Activated CD4-positive, alpha-beta T cell treated with anti-CD3 and anti-CD28 coated beads for 36 hours (primary cell): Measurements from ENCODE around the gene PTGS1. TPM values are rescaled to one million over a fixed set of nuclear protein-coding genes. Genes with fewer than 3 reads are reported as not detected.
"Not testable (repeated sequence)": the region's sequence is repeated elsewhere in the genome, so short reads cannot be mapped to it uniquely, and the experiment has no call there.

Experiments used
- ATAC-seq: fragments of 200-7000 bp; cut with Tn5 transposase; one replicate; pipeline ENCODE4 v1.10.0; 2021; ENCODE audit warnings: mild to moderate bottlenecking, moderate library complexity
- CTCF ChIA-PET: fragments of 350-600 bp; sonication (Branson Sonifier 250); formaldehyde crosslinking; loops from one replicate; lab custom pipeline; 2021; ENCODE audit warnings: antibody characterized with exemption; lab: Charles Lee
- POLR2A ChIA-PET: fragments of 350-600 bp; sonication (Branson Sonifier 250); formaldehyde crosslinking; loops from one replicate; lab custom pipeline; 2021; ENCODE audit warnings: antibody characterized with exemption, inconsistent platforms; lab: Charles Lee
- DNase-seq: peaks from one replicate; pipeline ENCODE4 v3.0.0-alpha.2; 2020
- H3K27ac Mint-ChIP-seq: one replicate; pipeline ENCODE4 v1.8.0; 2021; ENCODE audit warnings: mixed read lengths
- H3K27me3 Mint-ChIP-seq: one replicate; pipeline ENCODE4 v1.8.0; 2021; ENCODE audit warnings: mixed read lengths
- H3K36me3 Mint-ChIP-seq: one replicate; pipeline ENCODE4 v1.8.0; 2021; ENCODE audit warnings: low read depth, mixed read lengths
- H3K4me1 Mint-ChIP-seq: one replicate; pipeline ENCODE4 v1.8.0; 2021; ENCODE audit warnings: mixed read lengths
- H3K4me3 Mint-ChIP-seq: one replicate; pipeline ENCODE4 v1.8.0; 2021; ENCODE audit warnings: mild to moderate bottlenecking, moderate library complexity, mixed read lengths
- H3K9me3 Mint-ChIP-seq: one replicate; pipeline ENCODE4 v1.8.0; 2021; ENCODE audit warnings: low read depth, mixed read lengths
- intact Hi-C, 2 experiments: fragments of 100-400 bp; cut with DNase I in 1 of 2; cut with micrococcal nuclease in 1 of 2; formaldehyde crosslinking; loops; one replicate each; pipeline versions ENCODE4 v1.14.2 to v1.15.1; 2022 to 2024; cut with DNase I, micrococcal nuclease
- total RNA-seq, 2 experiments: library from RNA; stranded (reverse); gene quantifications; one replicate each; pipeline ENCODE4 v1.2.3, GENCODE V29; 2021

PTGS1 gene
- total RNA-seq, 2 experiments from 2014 or later = 0.09 TPM; not detected in 1

- Mint-ChIP-seq H3K36me3 (no peaks in the 10 kb centered on the region), H3K27me3 (peaks cover 35% of the 10 kb centered on the region), H3K4me3 (peak overlapping the region; percentile 43), H3K4me1 (peaks cover 7% of the 10 kb centered on the region), H3K27ac (no peak overlapping the region), H3K9me3 (peaks cover under 1% of the 10 kb centered on the region)
- POLR2A ChIA-PET = no interaction called here
- CTCF ChIA-PET = interaction anchor here (0.5 to 13.0 kb wide), 6 partner anchors 221 to 1555 kb away, joined by 3 to 168 read pairs (median 4); no protein-coding TSS in a partner anchor
- DNase-seq = peak; percentile 28
- ATAC-seq = peak; percentile 28
- intact Hi-C loops = no loop called here
These were observed 23.2 kb upstream of the PTGS1 start for GRCh38 chr9:122347348-122348287.

DNA sequence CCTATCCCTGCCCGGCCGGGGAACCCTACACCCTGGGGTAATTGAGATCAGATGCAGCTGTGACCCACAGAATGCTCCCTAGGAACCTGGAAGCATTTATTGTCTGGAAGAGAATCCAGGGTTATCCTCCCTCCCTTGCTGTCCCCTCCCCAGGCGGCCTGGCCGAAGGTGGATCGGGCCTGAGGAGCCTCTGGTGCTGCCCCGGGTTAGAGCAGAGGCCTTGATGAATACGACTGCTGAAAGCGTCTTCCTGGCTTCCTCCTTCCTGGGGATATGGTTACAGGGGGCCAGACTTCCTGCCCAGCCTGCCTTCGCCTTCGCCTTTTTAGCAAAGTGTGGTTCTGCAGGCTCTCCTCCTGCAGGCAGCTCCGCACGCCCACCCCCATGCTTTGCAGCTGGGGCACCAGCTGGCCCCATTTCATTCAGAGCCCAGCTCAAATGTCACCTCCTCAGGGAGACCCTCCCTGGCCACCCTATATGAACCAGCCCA lies 22.5 kb upstream of the PTGS1 start:
- POLR2A ChIA-PET = no interaction called here

DNA sequence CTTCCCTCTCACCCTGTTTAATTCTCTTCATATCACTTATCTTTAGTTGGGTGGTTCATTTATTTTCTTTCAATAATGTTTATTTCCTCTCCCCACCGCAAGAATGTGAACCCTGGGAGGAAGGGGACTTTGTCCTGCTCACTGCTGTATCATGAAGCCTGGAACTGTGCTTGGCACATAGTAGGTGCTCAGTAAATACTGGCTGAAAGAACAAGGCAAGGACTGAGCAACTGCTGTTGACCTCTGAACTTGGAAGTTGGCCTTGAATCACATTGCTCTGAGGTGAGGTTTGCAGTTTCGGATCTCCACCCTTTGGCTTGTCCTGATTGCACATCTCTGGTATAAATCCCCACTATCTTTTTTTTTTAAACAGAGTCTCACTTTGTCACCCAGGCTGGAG lies 22.0 kb upstream of the PTGS1 start:
- ChIA-PET CTCF (interaction anchor here (3.1 to 13.0 kb wide), 3 partner anchors 9 to 251 kb away, joined by 12 to 168 read pairs (median 146); no protein-coding TSS in a partner anchor), POLR2A (no interaction called here)
- Mint-ChIP-seq H3K4me3 (no peak overlapping the region), H3K4me1 (peaks cover 7% of the 10 kb centered on the region), H3K27ac (no peak overlapping the region), H3K9me3 (peaks cover 2% of the 10 kb centered on the region), H3K36me3 (no peaks in the 10 kb centered on the region), H3K27me3 (peaks cover 36% of the 10 kb centered on the region)
- ATAC-seq (no peak), DNase-seq (no peak)
- intact Hi-C loops = no loop called here

More for the DNA sequence above, 22.5 kb upstream of the PTGS1 start:
- ATAC-seq = no peak
- Mint-ChIP-seq H3K27ac (no peak overlapping the region), H3K4me1 (peaks cover 7% of the 10 kb centered on the region), H3K36me3 (no peaks in the 10 kb centered on the region), H3K4me3 (no peak overlapping the region), H3K9me3 (peaks cover 2% of the 10 kb centered on the region), H3K27me3 (peaks cover 37% of the 10 kb centered on the region)
- no peak for DNase-seq
- intact Hi-C loops = no loop called here
- CTCF ChIA-PET = interaction anchor here (0.5 to 13.0 kb wide), 4 partner anchors 222 to 1554 kb away, joined by 3 to 168 read pairs (median 75); no protein-coding TSS in a partner anchor

DNA sequence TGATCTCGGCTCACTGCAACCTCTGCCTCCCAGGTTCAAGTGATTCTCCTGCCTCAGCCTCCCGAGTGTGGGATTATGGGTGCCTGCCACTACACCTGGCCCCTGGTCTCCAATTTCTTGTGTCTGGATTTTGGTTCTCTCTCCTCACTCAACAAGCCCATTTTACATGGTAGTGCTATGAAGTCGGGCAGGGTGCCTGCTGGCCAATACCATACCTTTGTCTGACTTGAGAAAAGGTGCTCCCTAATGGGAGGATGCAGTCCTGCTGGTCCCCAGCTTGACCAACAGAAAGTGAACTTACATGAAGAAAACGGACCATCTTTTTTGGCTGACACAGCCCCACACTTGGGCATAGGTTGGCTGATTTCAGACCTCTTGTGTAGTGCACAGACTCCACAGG lies 21.6 kb upstream of the PTGS1 start:
- Mint-ChIP-seq H3K4me1 (peaks cover 7% of the 10 kb centered on the region), H3K36me3 (no peaks in the 10 kb centered on the region), H3K27ac (no peak overlapping the region), H3K4me3 (no peak overlapping the region), H3K27me3 (peaks cover 32% of the 10 kb centered on the region), H3K9me3 (peaks cover 2% of the 10 kb centered on the region)
- POLR2A ChIA-PET = no interaction called here
- intact Hi-C loops = no loop called here
- CTCF ChIA-PET = interaction anchor here (0.6 to 13.0 kb wide), 8 partner anchors 10 to 912 kb away, joined by 3 to 168 read pairs (median 10); no protein-coding TSS in a partner anchor
- ATAC-seq (no peak), DNase-seq (no peak)

GRCh38 chr9:122350577-122351355 lies 20.1 kb upstream of the PTGS1 start:
- Mint-ChIP-seq H3K36me3 (no peaks in the 10 kb centered on the region), H3K9me3 (peaks cover 2% of the 10 kb centered on the region), H3K27ac (no peak overlapping the region), H3K27me3 (peaks cover 26% of the 10 kb centered on the region), H3K4me1 (peaks cover 7% of the 10 kb centered on the region), H3K4me3 (no peak overlapping the region)
- intact Hi-C loops = loop anchor here (1.0 kb wide), 4 partner anchors 225 to 460 kb away; no protein-coding TSS in a partner anchor
- ATAC-seq = peak; percentile 90
- DNase-seq = peak; percentile 89
- POLR2A ChIA-PET = no interaction called here
- CTCF ChIA-PET = interaction anchor here (0.5 to 13.0 kb wide), 23 partner anchors 9 to 461 kb away, joined by 3 to 168 read pairs (median 4); no protein-coding TSS in a partner anchor

GRCh38 chr9:122354536-122355199 lies 16.2 kb upstream of the PTGS1 start:
- ChIA-PET CTCF (interaction anchor here (0.7 to 13.0 kb wide), 4 partner anchors 172 to 838 kb away, joined by 3 to 168 read pairs (median 74); no protein-coding TSS in a partner anchor), POLR2A (no interaction called here)
- peaks cover 6% of the 10 kb centered on the region for H3K9me3 Mint-ChIP-seq
- ATAC-seq (no peak), DNase-seq (no peak)
- H3K36me3 Mint-ChIP-seq = no peaks in the 10 kb centered on the region
- intact Hi-C loops = no loop called here
- H3K4me3 Mint-ChIP-seq = no peak overlapping the region
- H3K27me3 Mint-ChIP-seq = peaks cover 12% of the 10 kb centered on the region
- H3K4me1 Mint-ChIP-seq = no peaks in the 10 kb centered on the region
- no peak overlapping the region for H3K27ac Mint-ChIP-seq

DNA sequence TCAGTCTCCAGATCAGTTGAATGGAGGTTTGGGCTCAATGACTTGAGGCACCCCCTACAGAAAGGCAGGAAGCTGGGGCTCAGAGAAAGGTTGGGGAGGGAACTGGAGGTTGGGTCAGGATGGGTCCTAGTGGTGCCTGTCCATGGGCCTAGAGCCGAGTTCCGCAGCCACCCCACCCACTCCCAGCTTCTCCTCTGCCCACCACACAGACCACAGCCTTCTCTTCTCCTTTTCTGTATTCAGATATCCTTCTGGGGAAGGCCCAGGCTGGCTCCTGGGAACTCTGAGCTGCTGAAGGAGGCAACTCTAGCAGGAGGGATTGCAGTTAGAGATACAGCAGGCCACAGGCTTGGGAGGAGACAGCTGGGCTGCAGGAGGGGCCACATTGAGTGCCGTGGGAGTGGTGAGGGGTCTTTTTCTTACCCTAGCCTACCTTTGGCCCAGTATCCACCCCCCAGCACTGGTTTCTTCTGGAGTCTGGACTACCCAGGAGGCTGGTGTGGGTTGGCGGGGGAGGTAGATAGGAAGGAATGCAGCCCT lies 15.4 kb upstream of the PTGS1 start:
- H3K9me3 Mint-ChIP-seq = peaks cover 6% of the 10 kb centered on the region
- no peaks in the 10 kb centered on the region for H3K36me3 Mint-ChIP-seq
- H3K27ac Mint-ChIP-seq = no peak overlapping the region
- no peak for DNase-seq
- CTCF ChIA-PET = interaction anchor here (0.8 to 13.0 kb wide), 3 partner anchors 229 to 838 kb away, joined by 3 to 168 read pairs (median 146); no protein-coding TSS in a partner anchor
- no peaks in the 10 kb centered on the region for H3K4me1 Mint-ChIP-seq
- intact Hi-C loops = no loop called here
- POLR2A ChIA-PET = no interaction called here
- peaks cover 7% of the 10 kb centered on the region for H3K27me3 Mint-ChIP-seq
- ATAC-seq = no peak
- H3K4me3 Mint-ChIP-seq = no peak overlapping the region

DNA sequence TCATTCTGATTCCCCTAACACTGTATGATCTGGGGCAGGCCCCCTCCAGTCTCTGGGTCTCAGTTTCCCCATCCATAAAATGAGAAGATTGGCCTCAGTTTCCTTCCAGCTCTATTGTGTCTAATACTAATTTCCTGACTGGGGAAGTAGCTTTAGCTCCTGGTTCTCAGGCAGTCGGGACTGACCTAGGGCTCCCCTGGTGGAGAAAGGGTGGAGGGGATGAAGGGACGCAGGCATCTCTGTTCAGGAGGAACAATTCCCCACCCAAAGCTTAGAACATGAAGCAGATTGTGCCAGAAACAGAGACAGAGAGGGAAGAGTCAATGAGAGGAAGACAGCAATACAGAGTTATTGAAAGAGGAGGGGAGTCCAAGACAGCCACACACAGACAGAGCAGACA lies 14.2 kb upstream of the PTGS1 start:
- no peak overlapping the region for H3K4me3 Mint-ChIP-seq
- no peaks in the 10 kb centered on the region for H3K4me1 Mint-ChIP-seq
- no peak overlapping the region for H3K27ac Mint-ChIP-seq
- intact Hi-C loops = no loop called here
- H3K27me3 Mint-ChIP-seq = peaks cover 7% of the 10 kb centered on the region
- DNase-seq (no peak), ATAC-seq (no peak)
- CTCF ChIA-PET = interaction anchor here (0.5 to 10.3 kb wide), 3 partner anchors 31 to 257 kb away, joined by 3 to 168 read pairs (median 4); no protein-coding TSS in a partner anchor
- no peaks in the 10 kb centered on the region for H3K36me3 Mint-ChIP-seq
- POLR2A ChIA-PET = no interaction called here
- peaks cover 6% of the 10 kb centered on the region for H3K9me3 Mint-ChIP-seq

- DNase-seq (peak; percentile 12), ATAC-seq (peak; percentile 23)
- POLR2A ChIA-PET = no interaction called here
- Mint-ChIP-seq H3K27ac (no peak overlapping the region), H3K36me3 (no peaks in the 10 kb centered on the region), H3K4me1 (no peaks in the 10 kb centered on the region), H3K4me3 (no peak overlapping the region), H3K9me3 (peaks cover 4% of the 10 kb centered on the region), H3K27me3 (peaks cover 5% of the 10 kb centered on the region)
- intact Hi-C loops = no loop called here
- CTCF ChIA-PET = interaction anchor here (1.3 kb wide), 1 partner anchor 10 kb away, joined by 10 read pairs; no protein-coding TSS in a partner anchor
These were observed 9.9 kb upstream of the PTGS1 start for GRCh38 chr9:122360891-122361290.

- intact Hi-C loops, H3K4me1 Mint-ChIP-seq, POLR2A ChIA-PET, DNase-seq, H3K27me3 Mint-ChIP-seq, H3K9me3 Mint-ChIP-seq, ATAC-seq, H3K4me3 Mint-ChIP-seq, H3K36me3 Mint-ChIP-seq, CTCF ChIA-PET, H3K27ac Mint-ChIP-seq: not testable (repeated sequence)
These were observed 7.7 kb upstream of the PTGS1 start for GRCh38 chr9:122363131-122363530.
